ENCODE measurements around the gene PRDM15.

The PRDM15 gene

GRCh38 chr21:41775149-41775472, 104.0 kb downstream of the PRDM15 start:
- no peak for DNase-seq

DNA sequence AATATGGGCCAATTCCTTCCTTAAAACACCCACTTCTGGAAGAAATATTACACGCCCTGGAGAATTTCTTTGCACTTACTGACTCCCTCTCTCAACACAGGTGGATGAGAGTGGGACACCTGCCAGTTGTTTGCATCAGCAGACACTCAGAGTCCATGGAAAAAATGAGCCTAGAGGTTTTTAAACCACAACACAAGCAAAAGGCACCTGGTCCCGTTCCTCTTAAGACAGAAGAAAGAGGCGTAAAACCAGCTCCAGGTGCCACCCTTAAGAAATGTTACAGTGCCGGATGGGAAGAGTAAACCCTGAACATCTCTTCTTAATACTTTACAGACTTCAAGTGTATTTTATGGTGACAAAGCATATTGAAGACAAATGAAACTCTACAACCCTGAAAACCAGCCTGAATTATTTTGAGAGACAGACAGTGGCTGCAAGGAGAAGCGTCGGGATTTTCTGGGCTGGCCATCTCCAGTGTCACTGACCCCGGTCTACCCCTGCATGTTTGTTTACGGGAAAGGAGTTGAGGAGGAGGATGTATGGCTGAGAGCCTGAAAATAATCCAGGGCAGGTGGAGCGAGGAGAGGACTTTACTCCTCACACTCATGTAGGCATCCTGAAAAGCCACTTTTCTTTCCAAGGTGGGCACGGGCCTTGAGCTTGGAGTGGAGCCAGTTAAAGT, 104.5 kb downstream of the PRDM15 start:
- no peak for DNase-seq

- no peak for DNase-seq
Measured at GRCh38 chr21:41772351-41773080, 106.6 kb downstream of the PRDM15 start.

GRCh38 chr21:41771625-41771945, 107.6 kb downstream of the PRDM15 start:
- no peak for DNase-seq

DNA sequence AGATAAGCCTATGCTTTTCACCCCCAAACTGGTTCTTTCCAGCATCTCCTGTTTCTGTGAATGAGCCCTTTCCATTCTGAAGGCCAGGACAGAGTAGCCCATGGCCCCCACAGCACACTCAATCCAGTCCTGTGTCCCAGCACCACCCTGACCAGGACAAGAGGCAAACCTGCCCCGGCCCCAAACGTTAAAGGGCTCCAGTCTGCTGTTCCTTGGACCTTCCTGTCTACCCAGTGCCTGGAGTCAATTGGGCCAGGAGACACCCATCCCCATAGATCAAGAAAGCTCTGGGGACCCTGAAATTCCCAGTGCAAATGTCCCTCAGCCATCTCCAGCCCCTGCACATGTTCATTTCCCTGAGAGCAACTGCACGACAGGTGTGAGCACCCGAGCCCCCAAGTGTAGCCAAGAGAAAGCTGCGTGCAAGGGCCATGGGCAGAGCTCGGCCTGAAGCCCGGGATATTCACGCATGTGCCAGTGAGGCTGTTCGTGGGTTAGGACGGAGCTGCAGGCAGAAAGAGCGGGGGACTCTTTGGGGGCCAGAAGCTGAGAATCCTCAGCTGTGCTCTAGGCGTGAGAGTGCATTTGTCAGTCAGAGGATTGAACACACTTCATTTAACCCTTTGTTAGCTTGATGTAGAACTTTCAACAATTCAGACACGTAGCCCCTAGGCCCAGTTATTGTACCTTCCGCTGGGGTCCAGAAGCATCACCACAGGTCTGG, 108.1 kb downstream of the PRDM15 start:
- no peak for DNase-seq

DNA sequence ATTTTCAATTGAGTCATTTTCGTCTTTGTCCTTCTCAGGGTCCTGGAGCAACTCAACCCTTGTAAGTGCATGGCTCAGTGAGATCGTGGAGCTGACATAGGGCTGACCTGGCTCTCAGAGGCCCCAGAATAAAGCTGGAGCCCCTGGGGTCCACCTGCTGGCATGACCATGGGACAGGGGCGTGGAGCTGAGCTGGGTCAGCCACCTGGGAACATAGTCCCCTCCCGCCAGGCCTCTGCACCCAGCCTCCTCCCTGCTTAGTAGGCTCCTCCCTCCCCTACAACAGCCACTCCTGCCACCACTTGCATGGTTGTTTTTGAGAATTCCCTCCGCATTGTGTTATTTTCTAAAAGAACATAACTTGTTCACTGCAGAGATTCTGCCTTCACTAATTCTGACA, 109.2 kb downstream of the PRDM15 start:
- no peak for DNase-seq

DNA sequence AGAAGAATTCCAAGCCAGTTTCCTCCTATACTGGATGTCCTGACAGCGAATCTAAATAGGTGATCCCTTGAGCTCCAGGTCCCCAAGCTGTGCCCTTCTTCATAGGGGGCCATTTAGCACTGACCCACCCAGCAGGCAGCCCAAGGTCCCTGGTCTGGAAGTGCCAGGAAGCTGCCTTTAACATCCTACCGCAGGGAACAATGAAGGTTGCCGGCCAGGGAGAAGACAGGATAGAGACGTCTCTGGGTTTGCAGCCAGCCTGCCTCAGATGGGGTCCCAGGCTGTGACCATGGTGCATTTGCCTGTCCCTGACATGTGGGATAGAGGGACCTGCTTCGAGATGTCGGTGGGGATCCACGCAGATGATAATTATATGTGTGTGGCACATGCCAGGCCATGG, 109.6 kb downstream of the PRDM15 start:
- DNase-seq: no peak

- DNase-seq: no peak
Measured at GRCh38 chr21:41769111-41769510, 110.0 kb downstream of the PRDM15 start.

GRCh38 chr21:41768437-41769042, 110.6 kb downstream of the PRDM15 start:
- DNase-seq: no peak

- DNase-seq: no peak
Measured at GRCh38 chr21:41767606-41768436, 111.3 kb downstream of the PRDM15 start.

DNA sequence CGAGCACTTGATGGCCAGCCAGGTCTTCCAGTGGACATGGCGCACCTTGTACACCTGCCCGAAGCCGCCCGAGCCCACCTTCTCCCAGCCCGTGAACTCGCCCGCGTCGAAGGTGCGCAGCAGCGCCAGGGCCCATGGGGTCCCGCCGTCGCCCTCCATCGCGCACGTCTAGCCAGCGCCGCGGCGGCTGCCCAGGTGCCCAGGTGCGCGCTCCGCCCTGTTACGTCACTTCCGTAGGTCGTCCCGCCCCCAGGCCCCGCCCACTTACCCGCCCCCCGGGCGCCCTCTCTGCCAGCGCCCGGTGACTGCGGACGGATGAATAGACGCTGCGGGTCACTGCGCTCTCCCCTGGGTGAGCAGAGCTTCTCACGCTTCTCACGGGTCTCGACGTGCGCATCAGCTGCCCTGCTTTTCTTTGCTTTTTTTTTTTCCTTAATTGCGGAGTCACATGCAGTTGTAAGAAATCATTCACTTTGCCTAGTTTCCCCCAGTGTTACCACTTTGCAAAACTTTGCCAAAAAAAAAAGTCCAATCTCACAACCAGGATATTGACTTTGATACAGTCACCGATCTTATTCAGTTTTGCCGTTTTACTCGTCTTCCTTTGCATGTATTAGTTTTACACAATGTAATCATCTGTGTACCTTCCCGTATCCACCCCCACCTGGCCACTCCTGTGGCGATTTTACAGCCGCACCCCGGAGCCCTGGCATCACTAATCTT, 112.1 kb downstream of the PRDM15 start, which contains the start of gene RIPK4:
Gene RIPK4, minus strand, starts transcription at position 170 of the 723 bp plus-strand sequence. Its CDS starts 11 bp downstream, at position 159.
- peak; percentile 46 for DNase-seq

DNA sequence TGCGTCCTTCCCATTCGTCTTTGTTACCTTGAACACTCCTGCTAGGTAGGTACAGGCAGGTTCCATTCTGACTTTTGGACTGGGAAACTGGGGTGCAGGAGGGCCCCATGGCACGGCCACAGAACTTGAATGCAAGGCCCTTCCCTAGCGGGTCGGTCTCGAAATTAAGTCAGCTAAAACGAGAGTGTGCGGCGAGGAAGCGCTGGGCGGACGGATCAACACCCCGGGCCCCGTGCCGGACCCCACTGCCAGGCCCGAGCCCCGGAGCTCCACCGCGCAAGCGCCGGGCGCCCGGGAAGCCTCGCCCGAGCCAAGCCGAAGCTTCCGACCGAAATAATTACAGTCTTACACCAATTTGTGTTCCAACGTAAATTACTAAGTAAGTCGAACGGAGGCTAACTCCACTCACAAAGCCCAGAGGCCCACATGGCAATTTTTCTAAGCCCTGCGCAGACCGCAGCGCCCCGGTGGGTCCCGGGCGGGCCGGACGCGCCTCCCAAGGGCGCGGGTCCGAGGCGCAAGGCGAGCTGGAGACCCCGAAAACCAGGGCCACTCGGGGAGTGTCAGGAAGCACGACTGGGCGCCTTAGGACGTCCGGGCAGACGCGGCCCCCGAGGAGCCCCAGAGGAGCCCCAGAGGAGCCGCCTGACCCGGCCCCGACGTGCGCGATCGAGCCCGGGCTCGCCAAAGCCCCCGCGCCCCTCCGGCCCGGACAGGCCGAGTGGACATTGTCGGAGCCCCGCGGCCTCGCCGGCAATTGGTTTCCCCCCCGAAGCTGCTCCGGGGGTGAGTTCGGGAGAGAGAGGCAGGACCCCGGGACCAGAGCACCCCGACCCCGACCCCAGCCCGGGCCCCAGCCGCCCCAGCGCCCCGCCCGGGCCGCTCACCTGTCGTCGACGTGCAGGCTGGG, 112.9 kb downstream of the PRDM15 start:
- DNase-seq: no peak

DNA sequence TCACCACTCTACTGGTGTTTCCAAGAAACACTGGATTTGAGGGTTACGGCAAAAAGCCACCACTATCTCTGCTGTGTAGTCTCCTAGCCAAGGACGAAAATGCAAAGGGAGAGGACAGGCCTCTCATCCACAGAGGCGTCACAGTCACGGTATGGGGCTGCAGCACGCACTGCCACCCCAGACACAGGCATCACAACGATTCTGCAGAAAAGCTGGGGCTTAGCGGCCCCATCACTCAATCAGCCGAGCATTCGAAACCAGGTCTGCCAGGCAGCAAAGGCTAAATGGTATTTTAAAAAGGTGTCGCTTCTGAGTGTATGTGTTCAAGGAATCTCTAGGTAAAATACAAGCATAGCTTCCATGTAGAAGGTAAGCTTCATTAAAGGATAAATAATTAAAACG, 113.7 kb downstream of the PRDM15 start:
- DNase-seq: no peak

- DNase-seq: no peak
Measured at GRCh38 chr21:41764558-41765419, 114.4 kb downstream of the PRDM15 start.

DNA sequence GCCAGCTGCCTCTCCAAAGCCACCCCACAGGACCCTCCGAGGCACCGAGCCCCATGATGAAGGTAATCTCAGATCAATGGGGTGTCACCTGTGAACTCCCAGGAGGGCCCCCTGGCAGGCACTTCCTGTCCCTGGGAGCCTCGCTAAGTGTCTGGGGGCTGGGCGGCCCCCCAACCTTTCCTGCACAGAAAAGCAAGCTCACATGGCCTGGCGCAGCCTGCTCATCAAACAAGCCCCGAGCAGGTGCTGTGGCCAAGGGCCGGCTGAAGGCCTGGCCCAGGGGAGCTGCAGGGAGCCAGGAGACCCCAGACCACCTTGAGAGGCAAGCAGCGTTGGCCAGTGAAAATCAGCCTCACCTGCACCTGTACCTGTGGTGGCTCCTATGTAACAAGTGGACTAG, 115.1 kb downstream of the PRDM15 start:
- no peak for DNase-seq

DNA sequence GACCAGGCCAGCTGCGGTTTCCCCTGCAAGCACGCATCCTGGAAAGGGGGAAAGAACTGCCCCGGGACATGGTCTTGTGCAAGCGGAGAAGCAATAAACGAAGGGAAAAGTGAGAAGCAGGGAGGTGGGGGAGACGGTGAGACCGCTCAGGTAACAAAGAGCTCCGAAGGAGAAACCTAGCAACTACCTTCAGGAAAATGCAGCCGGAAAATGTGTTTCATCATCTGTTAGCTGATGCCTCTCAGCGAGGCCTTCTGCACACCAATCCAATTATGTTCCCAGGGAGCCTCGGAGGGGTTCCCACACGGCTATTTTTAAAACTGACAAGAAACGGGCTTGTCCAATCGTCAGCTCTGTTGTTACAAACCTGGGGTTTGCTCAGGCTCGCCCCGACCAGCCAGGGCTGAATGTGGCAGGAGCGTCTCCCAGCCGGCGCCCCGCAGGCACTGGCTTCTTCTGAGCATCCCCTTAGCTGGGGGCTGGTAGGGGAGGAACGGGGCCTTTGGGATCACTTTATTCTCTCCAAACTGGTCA, 115.7 kb downstream of the PRDM15 start:
- DNase-seq: peak; percentile 67

GRCh38 chr21:41762753-41763152, 116.4 kb downstream of the PRDM15 start:
- no peak for DNase-seq

DNA sequence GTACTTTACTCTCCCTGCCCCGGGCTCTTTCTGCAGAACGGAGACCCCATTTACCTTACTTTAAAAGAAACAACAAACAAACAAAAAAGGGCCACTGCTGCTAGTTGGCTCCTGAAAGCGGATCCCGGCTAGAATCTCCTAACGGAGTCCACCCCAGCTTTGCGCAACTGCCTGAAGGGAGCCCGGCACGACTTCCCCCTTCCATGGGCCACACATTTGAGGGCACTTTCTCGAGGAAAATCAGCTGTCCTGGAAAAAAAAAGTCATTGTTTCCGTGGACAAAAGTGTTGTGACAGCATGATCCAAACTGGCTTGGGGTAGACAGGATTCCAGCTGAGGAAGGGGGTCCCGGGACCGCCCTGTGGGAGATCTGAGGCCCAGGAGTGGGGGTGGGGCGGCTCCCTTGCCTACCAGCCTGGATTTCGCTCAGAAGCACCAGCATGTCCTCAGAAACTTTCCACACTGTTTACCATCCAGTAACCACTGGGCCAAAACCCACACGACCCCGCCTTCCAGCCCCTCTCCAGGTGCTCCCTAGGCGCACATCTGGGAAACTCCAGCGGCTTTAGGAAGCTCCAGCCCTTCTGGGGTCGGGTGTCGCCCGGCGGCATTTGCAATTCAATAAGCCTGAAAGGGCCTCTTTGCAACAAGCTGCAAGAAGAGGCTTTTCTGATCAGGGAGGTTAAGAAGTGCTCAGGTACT, 117.1 kb downstream of the PRDM15 start:
- DNase-seq: no peak
